KMS-11 (cell line): ENCODE data around the gene PAX3.

Source experiments
- H2AFZ ChIP-seq: fragments of 200-600 bp; sonication (generic); 2 replicates; pipeline ENCODE4 v1.6.1; 2016; ENCODE audit warnings: antibody characterized with exemption, mixed run types, low read depth
- H3K27ac ChIP-seq: fragments of 200-600 bp; sonication (generic); 2 replicates; pipeline ENCODE4 v1.6.1; 2016; ENCODE audit warnings: mild to moderate bottlenecking, mixed run types
- H3K27me3 ChIP-seq: fragments of 200-600 bp; sonication (generic); 2 replicates; pipeline ENCODE4 v1.6.1; 2017; ENCODE audit warnings: mild to moderate bottlenecking, low read depth, mixed run types, moderate library complexity; ENCODE audit not compliant: insufficient read depth
- H3K36me3 ChIP-seq: fragments of 200-600 bp; sonication (generic); 2 replicates; pipeline ENCODE4 v1.6.1; 2017; ENCODE audit warnings: mild to moderate bottlenecking, mixed run types; ENCODE audit not compliant: insufficient read depth
- H3K4me1 ChIP-seq: fragments of 200-600 bp; sonication (generic); 2 replicates; pipeline ENCODE4 v1.6.1; 2016; ENCODE audit warnings: mild to moderate bottlenecking, low read depth, mixed run types; ENCODE audit not compliant: poor library complexity, severe bottlenecking
- H3K4me2 ChIP-seq: fragments of 200-600 bp; sonication (generic); 2 replicates; pipeline ENCODE4 v1.7.0; 2016; ENCODE audit warnings: mild to moderate bottlenecking, mixed run types
- H3K4me3 ChIP-seq: fragments of 200-600 bp; sonication (generic); IDR thresholded peaks from 2 replicates; pipeline ENCODE4 v1.6.1; 2017; ENCODE audit warnings: low read depth, low read length, mixed read lengths; ENCODE audit not compliant: insufficient read depth
- H3K79me2 ChIP-seq: fragments of 200-600 bp; sonication (generic); 2 replicates; pipeline ENCODE4 v1.6.1; 2016; ENCODE audit warnings: low read depth, mixed run types; ENCODE audit not compliant: insufficient read depth
- H3K9ac ChIP-seq: fragments of 200-600 bp; sonication (generic); 2 replicates; pipeline ENCODE4 v1.6.1; 2016; ENCODE audit warnings: mild to moderate bottlenecking, mixed run types
- H4K20me1 ChIP-seq: fragments of 200-600 bp; sonication (generic); 2 replicates; pipeline ENCODE4 v1.6.1; 2016; ENCODE audit warnings: mild to moderate bottlenecking, mixed run types; ENCODE audit not compliant: insufficient read depth
- CTCF ChIP-seq: fragments of 200-600 bp; sonication (generic); conservative IDR thresholded peaks from 2 replicates; pipeline ENCODE4 v1.6.1; 2017; ENCODE audit warnings: low read depth, mild to moderate bottlenecking, antibody characterized with exemption, low read length, moderate library complexity, mixed read lengths

Gene PAX3

GRCh38 chr2:222196159-222196558, 102.6 kb downstream of the PAX3 start:
- H3K27me3 ChIP-seq, result no peaks in the 10 kb centered on the region
- H3K4me3 ChIP-seq, result no peak overlapping the region
- no peak overlapping the region for H3K4me2 ChIP-seq
- no peaks in the 10 kb centered on the region for H3K79me2 ChIP-seq
- H3K4me1 ChIP-seq, result no peaks in the 10 kb centered on the region
- no peak overlapping the region for H3K27ac ChIP-seq
- H4K20me1 ChIP-seq, result no peaks in the 10 kb centered on the region
- no peak overlapping the region for H2AFZ ChIP-seq
- H3K9ac ChIP-seq, result no peak overlapping the region
- no peak for TF ChIP-seq CTCF
- no peaks in the 10 kb centered on the region for H3K36me3 ChIP-seq

- H3K27me3 ChIP-seq, result no peaks in the 10 kb centered on the region
- H3K36me3 ChIP-seq, result no peaks in the 10 kb centered on the region
- H3K4me3 ChIP-seq, result no peak overlapping the region
- no peaks in the 10 kb centered on the region for H3K79me2 ChIP-seq
- no peak overlapping the region for H3K27ac ChIP-seq
- no peak overlapping the region for H3K4me2 ChIP-seq
- H3K4me1 ChIP-seq, result no peaks in the 10 kb centered on the region
- no peaks in the 10 kb centered on the region for H4K20me1 ChIP-seq
- no peak overlapping the region for H3K9ac ChIP-seq
- TF ChIP-seq CTCF, result no peak
- H2AFZ ChIP-seq, result no peak overlapping the region
Observed at GRCh38 chr2:222194669-222195068, 104.1 kb downstream of the PAX3 start.

- H3K27ac ChIP-seq, result no peak overlapping the region
- H2AFZ ChIP-seq, result no peak overlapping the region
- no peaks in the 10 kb centered on the region for H3K36me3 ChIP-seq
- H3K27me3 ChIP-seq, result no peaks in the 10 kb centered on the region
- no peaks in the 10 kb centered on the region for H3K79me2 ChIP-seq
- H3K4me3 ChIP-seq, result no peak overlapping the region
- H3K9ac ChIP-seq, result no peak overlapping the region
- H3K4me2 ChIP-seq, result no peak overlapping the region
- no peak for TF ChIP-seq CTCF
- no peaks in the 10 kb centered on the region for H4K20me1 ChIP-seq
- no peaks in the 10 kb centered on the region for H3K4me1 ChIP-seq
Observed at GRCh38 chr2:222193328-222193983, 105.3 kb downstream of the PAX3 start.

DNA sequence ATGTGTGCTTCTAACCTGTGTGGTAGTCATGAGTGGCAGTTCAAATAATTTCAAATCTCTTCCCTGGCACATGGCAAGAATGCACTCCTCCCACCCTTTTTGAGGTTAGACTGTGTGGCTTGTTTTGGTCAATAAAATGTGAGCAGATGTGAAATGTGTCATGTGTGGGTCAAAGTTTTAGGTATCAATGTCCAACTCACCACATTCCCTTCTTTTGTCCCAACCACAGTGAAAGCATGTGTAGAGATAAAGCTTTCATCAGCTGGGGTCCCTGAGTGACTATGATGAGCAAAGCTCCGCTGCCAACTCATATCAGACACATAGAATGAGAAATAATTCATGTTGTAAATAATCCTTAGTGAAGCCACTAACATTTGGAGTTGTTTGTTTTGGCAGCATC, 118.2 kb downstream of the PAX3 start:
- H3K4me3 ChIP-seq, result no peak overlapping the region
- no peaks in the 10 kb centered on the region for H3K27me3 ChIP-seq
- no peak overlapping the region for H2AFZ ChIP-seq
- no peaks in the 10 kb centered on the region for H4K20me1 ChIP-seq
- no peaks in the 10 kb centered on the region for H3K36me3 ChIP-seq
- no peak for TF ChIP-seq CTCF
- no peaks in the 10 kb centered on the region for H3K4me1 ChIP-seq
- H3K27ac ChIP-seq, result no peak overlapping the region
- no peak overlapping the region for H3K4me2 ChIP-seq
- no peak overlapping the region for H3K9ac ChIP-seq
- no peaks in the 10 kb centered on the region for H3K79me2 ChIP-seq
